ENCODE results near the gene NTM.

NTM gene

GRCh38 chr11:131478341-131478740, 107.9 kb downstream of the NTM start:
- Histone ChIP-seq H3K9me3 (ENCODE audit: insufficient read depth, low read length) (no peaks in the 10 kb centered on the region), H3K27me3 (ENCODE audit: low read depth, low read length) (peaks cover 5% of the 10 kb centered on the region; the same call in 1 of the 2 replicates), H3K27ac (ENCODE audit: low read length) (no peak overlapping the region), H4K20me1 (ENCODE audit: insufficient read depth, low read length) (no peaks in the 10 kb centered on the region), H2AFZ (ENCODE audit: low read depth, low read length) (no peak overlapping the region), H3K4me1 (ENCODE audit: low read length) (peaks cover 27% of the 10 kb centered on the region), H3K4me3 (ENCODE audit: low read length) (no peak overlapping the region), H3K79me2 (ENCODE audit: low read length) (no peaks in the 10 kb centered on the region), H3K4me2 (ENCODE audit: low read length) (no peak overlapping the region), H3K9ac (ENCODE audit: low read length) (no peak overlapping the region), H3K36me3 (replicated peaks; ENCODE audit: low read depth, low read length) (peaks cover 3% of the 10 kb centered on the region)
- TF ChIP-seq CTCF (IDR thresholded peaks at IDR 0.05; ENCODE audit: low read depth, low read length) (no peak), EZH2phosphoT487 (IDR thresholded peaks at IDR 0.05; ENCODE audit: low read depth) (no peak)

GRCh38 chr11:131481303-131481702, 110.9 kb downstream of the NTM start:
- H3K27ac ChIP-seq (ENCODE audit: low read length) = no peak overlapping the region
- no peaks in the 10 kb centered on the region for H3K79me2 ChIP-seq (ENCODE audit: low read length)
- peaks cover 14% of the 10 kb centered on the region; the same call in 1 of the 2 replicates for H3K27me3 ChIP-seq (ENCODE audit: low read depth, low read length)
- H3K4me2 ChIP-seq (ENCODE audit: low read length) = no peak overlapping the region
- H3K9me3 ChIP-seq (ENCODE audit: insufficient read depth, low read length) = no peaks in the 10 kb centered on the region
- H3K4me1 ChIP-seq (ENCODE audit: low read length) = peaks cover 9% of the 10 kb centered on the region
- H2AFZ ChIP-seq (ENCODE audit: low read depth, low read length) = no peak overlapping the region
- H3K4me3 ChIP-seq (ENCODE audit: low read length) = no peak overlapping the region
- H3K9ac ChIP-seq (ENCODE audit: low read length) = no peak overlapping the region
- no peaks in the 10 kb centered on the region for H4K20me1 ChIP-seq (ENCODE audit: insufficient read depth, low read length)
- no peak for TF ChIP-seq EZH2phosphoT487 (IDR thresholded peaks at IDR 0.05; ENCODE audit: low read depth)
- no peak for TF ChIP-seq CTCF (IDR thresholded peaks at IDR 0.05; ENCODE audit: low read depth, low read length)
- H3K36me3 ChIP-seq (replicated peaks; ENCODE audit: low read depth, low read length) = no peaks in the 10 kb centered on the region

GRCh38 chr11:131481971-131482370, 111.6 kb downstream of the NTM start:
- no peaks in the 10 kb centered on the region for H3K36me3 ChIP-seq (replicated peaks; ENCODE audit: low read depth, low read length)
- no peaks in the 10 kb centered on the region for H3K79me2 ChIP-seq (ENCODE audit: low read length)
- H3K4me1 ChIP-seq (ENCODE audit: low read length) = peaks cover 9% of the 10 kb centered on the region
- no peak overlapping the region for H2AFZ ChIP-seq (ENCODE audit: low read depth, low read length)
- no peak overlapping the region for H3K27ac ChIP-seq (ENCODE audit: low read length)
- no peaks in the 10 kb centered on the region for H4K20me1 ChIP-seq (ENCODE audit: insufficient read depth, low read length)
- no peak overlapping the region for H3K9ac ChIP-seq (ENCODE audit: low read length)
- no peak overlapping the region for H3K4me2 ChIP-seq (ENCODE audit: low read length)
- TF ChIP-seq EZH2phosphoT487 (IDR thresholded peaks at IDR 0.05; ENCODE audit: low read depth) (no peak), CTCF (IDR thresholded peaks at IDR 0.05; ENCODE audit: low read depth, low read length) (no peak)
- H3K9me3 ChIP-seq (ENCODE audit: insufficient read depth, low read length) = no peaks in the 10 kb centered on the region
- H3K4me3 ChIP-seq (ENCODE audit: low read length) = no peak overlapping the region
- H3K27me3 ChIP-seq (ENCODE audit: low read depth, low read length) = peaks cover 14% of the 10 kb centered on the region; the same call in 1 of the 2 replicates

GRCh38 chr11:131483453-131483852, 113.0 kb downstream of the NTM start:
- Histone ChIP-seq H4K20me1 (ENCODE audit: insufficient read depth, low read length) (no peaks in the 10 kb centered on the region), H3K79me2 (ENCODE audit: low read length) (no peaks in the 10 kb centered on the region), H3K4me1 (ENCODE audit: low read length) (peaks cover 12% of the 10 kb centered on the region), H3K9ac (ENCODE audit: low read length) (no peak overlapping the region), H3K9me3 (ENCODE audit: insufficient read depth, low read length) (no peaks in the 10 kb centered on the region), H3K4me3 (ENCODE audit: low read length) (no peak overlapping the region), H3K36me3 (replicated peaks; ENCODE audit: low read depth, low read length) (no peaks in the 10 kb centered on the region), H3K27ac (ENCODE audit: low read length) (no peak overlapping the region), H2AFZ (ENCODE audit: low read depth, low read length) (no peak overlapping the region), H3K27me3 (ENCODE audit: low read depth, low read length) (peaks cover 14% of the 10 kb centered on the region; the same call in 1 of the 2 replicates), H3K4me2 (ENCODE audit: low read length) (no peak overlapping the region)
- TF ChIP-seq EZH2phosphoT487 (IDR thresholded peaks at IDR 0.05; ENCODE audit: low read depth) = no peak
- TF ChIP-seq CTCF (IDR thresholded peaks at IDR 0.05; ENCODE audit: low read depth, low read length) = no peak

Measured in OCI-LY3 (cell line).